HG02759 (cell line): ENCODE results near the gene HS3ST4.

Experiments
- ATAC-seq: cut with Tn5 transposase; IDR thresholded peaks from one replicate; pipeline ENCODE4 v1.9.1; 2021; ENCODE audit warnings: mild to moderate bottlenecking, moderate library complexity; ENCODE audit not compliant: unreplicated experiment

HS3ST4 gene

GRCh38 chr16:25691519-25692091 is at the start of gene HS3ST4:
Gene HS3ST4, plus strand, starts transcription at chr16:25691959.
- ATAC-seq: no peak

- no peak for ATAC-seq
Observed at GRCh38 chr16:25643633-25644032, 48.1 kb upstream of the HS3ST4 start.

- ATAC-seq: no peak
Observed at GRCh38 chr16:25656639-25657038, 35.1 kb upstream of the HS3ST4 start.

GRCh38 chr16:25676820-25677219 is 14.9 kb upstream of the HS3ST4 start:
- no peak for ATAC-seq

GRCh38 chr16:25679511-25679910 is 12.2 kb upstream of the HS3ST4 start:
- no peak for ATAC-seq

GRCh38 chr16:25689137-25689836 is 2.5 kb upstream of the HS3ST4 start:
- ATAC-seq: no peak

- no peak for ATAC-seq
Observed at GRCh38 chr16:25690552-25691143, 1.1 kb upstream of the HS3ST4 start.

GRCh38 chr16:25692351-25692741 is 587 bp downstream of the HS3ST4 start:
- ATAC-seq: no peak

- ATAC-seq: no peak
Observed at GRCh38 chr16:25692742-25693508, 1.2 kb downstream of the HS3ST4 start.

GRCh38 chr16:25693631-25694030 is 1.9 kb downstream of the HS3ST4 start:
- no peak for ATAC-seq

GRCh38 chr16:25699069-25699468 is 7.3 kb downstream of the HS3ST4 start:
- no peak for ATAC-seq

GRCh38 chr16:25700547-25700946 is 8.8 kb downstream of the HS3ST4 start:
- ATAC-seq: no peak

GRCh38 chr16:25707553-25707952 is 15.8 kb downstream of the HS3ST4 start:
- no peak for ATAC-seq

GRCh38 chr16:25707982-25708583 is 16.3 kb downstream of the HS3ST4 start:
- ATAC-seq: no peak

- ATAC-seq: no peak
Observed at GRCh38 chr16:25709213-25709612, 17.5 kb downstream of the HS3ST4 start.

- ATAC-seq: no peak
Observed at GRCh38 chr16:25713785-25714570, 22.2 kb downstream of the HS3ST4 start.

- no peak for ATAC-seq
Observed at GRCh38 chr16:25716186-25716585, 24.4 kb downstream of the HS3ST4 start.

GRCh38 chr16:25721439-25721838 is 29.7 kb downstream of the HS3ST4 start:
- no peak for ATAC-seq

GRCh38 chr16:25726430-25727098 is 34.8 kb downstream of the HS3ST4 start:
- ATAC-seq: no peak
